ENCODE results near the gene FIBCD1.
"Not testable (repeated sequence)": the region's sequence is repeated elsewhere in the genome, so short reads cannot be mapped to it uniquely, and the experiment has no call there.

The FIBCD1 gene

DNA sequence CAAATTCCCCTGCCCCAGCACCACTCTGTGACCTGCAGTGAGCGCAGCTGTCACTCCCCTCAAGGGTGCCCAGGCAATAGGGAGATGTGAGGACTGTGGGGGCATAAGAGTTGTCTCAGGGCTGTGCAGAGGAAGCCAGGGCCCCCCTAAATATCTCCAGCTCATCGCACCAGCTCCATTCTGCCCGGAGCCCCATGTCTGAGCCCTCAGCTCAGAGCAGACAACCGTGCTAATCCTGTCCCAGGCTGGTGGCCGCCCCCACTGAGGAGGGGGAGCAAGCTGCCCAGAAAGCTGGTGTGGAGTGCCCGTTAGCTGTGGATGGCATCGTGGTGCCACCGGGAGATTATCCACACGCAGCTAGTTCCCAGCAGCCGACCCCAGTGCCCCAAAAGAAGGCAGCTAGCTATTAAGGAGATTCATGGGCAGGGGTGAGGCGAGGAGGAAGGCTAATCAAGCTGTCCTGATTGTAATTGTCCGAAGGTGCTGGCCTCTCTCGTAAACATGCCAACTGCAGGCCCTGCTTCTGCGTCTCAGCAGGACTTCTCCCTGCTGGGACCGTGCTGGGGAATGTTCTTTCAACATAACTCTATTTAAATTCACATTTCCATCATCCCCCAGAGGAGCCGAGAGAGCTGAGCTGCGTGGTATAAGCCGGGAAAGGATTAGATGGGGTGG is 17.0 kb upstream of the FIBCD1 start:
- no peak for DNase-seq (ENCODE audit: low read depth in 2 of 2, low spot score in 1 of 2)

DNA sequence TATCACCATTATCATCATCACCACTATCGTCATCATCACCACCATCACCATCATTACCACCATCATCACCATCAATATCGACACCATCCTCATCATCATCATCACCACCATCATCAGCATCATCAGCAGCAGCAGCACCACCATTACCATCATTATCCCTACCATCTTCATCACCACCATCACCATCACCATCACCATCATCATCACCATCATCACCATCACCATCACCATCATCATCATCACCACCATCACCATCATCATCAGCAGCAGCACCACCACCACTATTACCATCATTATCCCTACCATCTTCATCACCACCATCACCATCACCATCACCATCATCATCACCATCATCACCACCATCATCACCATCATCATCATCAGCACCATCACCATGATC is 15.9 kb upstream of the FIBCD1 start:
- not testable (repeated sequence) for DNase-seq (ENCODE audit: low read depth in 2 of 2, low spot score in 1 of 2)

DNA sequence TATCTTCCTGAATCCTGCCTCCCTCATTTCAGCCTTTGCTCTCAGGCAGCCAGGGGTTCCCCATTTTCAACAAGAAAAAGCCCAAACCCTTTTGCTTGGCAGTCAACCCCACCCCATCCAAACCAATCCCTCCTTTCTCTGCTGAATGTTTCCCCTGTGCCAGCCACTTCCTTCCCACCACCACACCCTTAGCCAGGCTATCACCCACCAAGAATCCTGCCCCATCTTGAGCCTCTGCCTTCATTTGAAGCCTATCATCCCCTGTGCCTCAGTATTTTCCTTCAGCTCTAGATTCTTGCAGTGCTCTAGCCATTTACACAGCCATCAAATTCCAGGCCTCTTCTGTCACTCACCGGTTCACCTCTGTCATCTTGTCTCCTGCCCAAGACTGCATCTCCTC is 15.3 kb upstream of the FIBCD1 start:
- no peak for DNase-seq (ENCODE audit: low read depth in 2 of 2, low spot score in 1 of 2)

DNA sequence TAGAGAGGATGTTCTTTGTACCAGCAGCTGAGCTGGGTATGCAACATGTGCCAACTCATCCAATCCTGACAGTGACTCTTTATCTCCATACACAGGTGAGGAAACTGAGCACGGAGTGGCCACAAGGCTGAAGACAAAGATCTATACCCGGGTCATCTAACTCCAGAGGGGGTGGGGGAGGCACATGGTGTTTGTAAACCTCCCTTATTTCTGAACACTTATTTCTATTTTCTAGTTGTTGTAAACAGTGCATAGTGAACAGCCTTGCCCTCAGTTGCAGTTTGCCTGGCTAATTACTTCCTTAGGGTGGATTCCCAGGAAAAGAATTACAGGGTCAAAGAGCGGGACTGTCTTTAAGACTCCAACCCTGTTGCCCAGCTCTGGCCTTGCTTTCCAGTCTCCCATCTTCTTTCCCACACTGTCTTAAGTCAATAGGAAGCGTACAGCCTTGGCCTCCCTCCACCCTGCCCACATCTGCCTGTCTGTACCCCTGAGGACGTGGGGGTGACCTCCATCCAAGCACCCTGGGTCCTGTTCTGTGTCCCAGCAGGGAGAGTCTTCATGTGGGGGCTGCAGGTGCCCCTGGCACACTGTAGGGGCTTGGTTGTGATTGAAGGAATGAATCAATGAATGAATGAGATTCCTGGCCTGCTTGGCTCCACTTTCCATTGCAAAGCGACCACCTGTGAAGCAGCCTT is 13.2 kb upstream of the FIBCD1 start:
- DNase-seq (ENCODE audit: low read depth in 2 of 2, low spot score in 1 of 2) = no peak

DNA sequence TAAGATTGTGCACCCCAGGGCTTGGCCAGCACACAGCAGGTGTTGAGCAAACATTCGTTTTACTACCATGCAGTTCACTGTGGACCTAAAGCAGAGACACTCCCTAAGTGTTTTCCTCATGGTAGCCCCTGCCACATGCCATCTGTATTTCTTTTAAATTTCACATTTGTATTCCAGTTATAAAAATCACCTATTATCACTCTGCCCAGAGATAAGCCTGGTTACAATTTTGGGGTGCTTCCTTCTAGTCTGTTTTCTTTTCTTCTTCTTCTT is 10.9 kb upstream of the FIBCD1 start:
- no peak for DNase-seq (ENCODE audit: low read depth in 2 of 2, low spot score in 1 of 2)

DNA sequence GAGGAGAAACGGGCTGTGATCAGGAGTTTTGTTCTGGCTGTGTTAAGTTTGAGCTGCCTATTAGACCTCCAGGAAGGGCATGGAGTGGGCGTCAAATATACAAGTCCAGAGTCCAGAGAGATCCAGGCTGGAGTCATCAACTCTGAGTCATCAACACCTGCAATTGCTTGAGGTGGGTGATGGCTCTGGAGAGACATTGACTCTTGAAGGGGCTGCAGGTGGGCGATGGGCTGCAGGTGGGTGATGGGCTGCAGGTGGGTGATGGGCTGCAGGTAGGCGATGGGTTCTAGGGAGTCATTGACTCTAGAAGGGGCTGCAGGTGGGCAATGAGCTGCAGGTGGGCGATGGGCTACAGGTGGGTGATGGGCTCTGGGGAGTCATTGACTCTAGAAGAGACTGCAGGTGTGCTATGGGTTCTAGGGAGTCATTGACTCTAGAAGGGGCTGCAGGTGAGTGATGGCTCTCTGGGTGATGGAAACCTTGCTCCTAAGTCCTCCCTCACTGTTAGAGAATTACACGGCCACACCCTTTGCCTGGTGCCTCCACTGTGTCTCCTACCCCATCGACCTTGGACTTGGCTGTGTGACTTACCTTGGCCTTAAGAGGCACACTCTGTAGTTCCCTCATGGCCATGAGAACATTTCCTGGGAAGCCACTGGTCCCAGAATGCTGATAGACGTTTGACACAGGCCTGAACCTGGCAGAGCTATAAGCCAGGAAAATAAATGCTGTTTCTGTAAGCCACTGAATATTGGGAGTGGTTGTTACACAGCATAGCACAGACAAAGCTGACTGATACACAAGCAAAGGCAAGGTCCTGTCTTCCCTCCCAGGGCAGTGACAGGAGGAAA is 10.4 kb upstream of the FIBCD1 start:
- no peak for DNase-seq (ENCODE audit: low read depth in 2 of 2, low spot score in 1 of 2)

DNA sequence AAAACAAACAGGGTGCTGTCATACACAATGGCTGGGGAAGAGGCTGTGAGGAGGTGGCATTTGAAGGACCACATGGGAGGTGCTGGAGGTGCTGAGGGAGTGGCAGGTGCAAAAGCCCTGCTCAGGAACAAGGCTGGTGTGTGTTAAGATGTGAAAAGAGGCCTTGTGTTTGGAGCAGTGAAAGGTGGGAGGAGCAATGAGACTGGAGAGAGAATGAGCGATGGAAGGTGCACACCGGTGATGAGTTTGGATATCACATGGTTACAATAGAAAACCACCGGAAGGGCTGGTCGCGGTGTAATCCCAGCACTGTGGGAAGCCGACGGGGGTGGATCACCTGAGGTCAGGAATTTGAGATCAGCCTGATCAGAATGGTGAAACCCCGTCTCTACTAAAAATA is 9.2 kb upstream of the FIBCD1 start:
- no peak for DNase-seq (ENCODE audit: low read depth in 2 of 2, low spot score in 1 of 2)

DNA sequence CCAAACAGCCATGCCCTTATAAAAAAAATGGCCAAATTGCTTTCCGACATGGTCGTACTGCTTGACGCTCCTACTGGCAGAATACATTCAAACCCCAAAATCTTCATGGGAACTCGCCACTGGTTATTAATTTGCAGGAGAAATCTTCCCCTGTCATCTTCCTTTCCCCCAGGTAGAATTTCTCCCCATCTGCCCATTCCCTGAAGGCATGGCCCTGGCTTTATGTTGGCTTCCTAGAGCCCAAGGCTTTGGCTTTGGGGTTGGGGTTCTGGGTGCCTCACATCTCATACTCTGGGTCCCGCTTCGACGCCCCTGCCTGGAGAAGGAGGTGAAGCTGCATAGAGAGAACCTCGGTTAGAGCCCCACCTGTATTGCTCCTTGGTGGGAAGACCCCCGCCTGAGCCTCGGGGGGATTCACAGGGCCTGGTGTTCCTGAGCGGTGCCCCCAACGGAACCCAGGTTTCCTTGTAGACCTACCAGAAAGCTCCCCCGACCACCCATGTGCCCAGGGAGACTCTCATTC is 8.6 kb upstream of the FIBCD1 start:
- DNase-seq (ENCODE audit: low read depth in 2 of 2, low spot score in 1 of 2) = no peak

DNA sequence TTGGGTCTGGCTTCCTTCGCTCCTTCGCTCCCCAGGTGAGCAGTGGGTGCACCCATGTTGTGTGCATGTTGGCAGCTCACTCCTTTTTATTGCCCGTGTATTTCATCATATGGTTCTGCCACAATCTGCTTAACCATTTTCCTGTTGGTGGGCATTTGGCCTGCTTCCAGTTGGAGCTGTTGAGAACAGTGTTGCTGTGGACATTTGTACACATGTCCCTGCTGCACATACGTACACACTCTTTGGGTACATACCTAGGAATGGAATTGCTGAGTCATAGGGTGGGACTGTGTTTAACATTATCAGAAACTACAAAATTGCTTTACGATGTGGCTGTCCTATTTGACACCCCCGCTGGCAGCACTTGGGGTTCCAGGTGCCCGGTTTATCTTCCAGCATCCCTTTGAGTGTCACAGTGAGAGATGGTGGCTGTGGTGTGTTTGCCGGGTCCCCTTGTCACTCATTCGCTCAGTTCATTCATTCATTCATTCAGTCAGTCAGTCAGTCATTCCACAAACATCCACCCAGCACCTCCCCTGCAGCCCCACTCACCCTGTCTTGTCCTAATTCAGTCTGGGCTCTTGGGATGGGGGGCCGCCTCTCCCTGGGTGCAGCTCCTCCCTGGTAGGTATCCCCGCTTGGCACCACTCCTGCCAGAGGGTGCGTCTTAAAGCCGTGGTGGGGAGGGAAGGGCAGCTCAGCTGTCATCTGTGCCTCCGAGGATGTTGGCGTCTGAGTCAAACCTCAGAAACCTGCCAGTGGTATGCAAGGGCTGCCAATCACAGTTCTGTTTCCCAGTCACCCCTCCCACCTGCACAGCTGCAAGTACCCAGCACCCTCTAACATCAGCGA is 7.9 kb upstream of the FIBCD1 start:
- no peak for DNase-seq (ENCODE audit: low read depth in 2 of 2, low spot score in 1 of 2)

DNA sequence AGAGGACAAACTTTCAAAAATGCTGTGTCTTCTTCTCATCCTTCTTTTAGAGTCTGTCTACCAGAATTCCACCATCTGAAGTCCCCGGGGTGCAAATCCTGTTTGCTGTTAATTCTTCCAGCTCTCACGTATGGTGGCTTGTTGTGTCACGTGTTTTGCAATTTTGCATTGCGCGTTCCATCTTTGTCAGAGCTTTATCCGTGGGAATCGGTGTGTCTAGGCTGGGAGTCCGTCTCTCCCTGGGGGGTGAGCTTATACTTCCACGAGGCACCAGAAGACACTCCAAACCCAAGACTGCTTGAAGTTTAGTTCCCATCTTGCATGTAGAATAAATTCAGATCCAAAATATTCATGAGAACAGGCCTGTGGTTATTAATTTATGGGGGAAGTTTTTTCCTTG is 6.1 kb upstream of the FIBCD1 start:
- no peak for DNase-seq (ENCODE audit: low read depth in 2 of 2, low spot score in 1 of 2)

DNA sequence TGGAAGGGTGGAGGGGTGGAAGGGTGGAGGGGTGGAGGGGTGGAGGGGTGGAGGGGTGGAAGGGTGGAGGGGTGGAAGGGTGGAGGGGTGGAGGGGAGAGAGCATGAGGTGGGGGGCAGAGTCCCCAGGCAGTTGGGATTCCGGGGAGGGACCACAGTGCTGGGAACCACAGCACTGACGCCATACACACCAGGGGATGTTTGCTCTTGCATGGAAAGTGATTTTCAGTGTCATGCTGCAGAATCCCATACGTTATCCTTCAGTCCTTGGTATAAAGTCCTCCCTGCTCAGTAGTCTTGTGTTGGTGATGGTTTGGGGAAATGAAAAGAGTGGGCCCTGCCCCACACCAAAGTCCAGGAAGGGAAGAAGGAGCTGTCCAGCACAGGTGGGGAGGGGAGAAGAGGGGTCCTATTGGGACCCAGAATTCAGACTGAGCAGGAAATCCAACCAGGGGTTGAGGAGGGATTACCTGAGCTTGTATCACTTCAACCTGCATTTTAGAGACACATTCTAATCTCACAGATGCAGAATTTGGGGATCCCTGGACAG is 5.5 kb upstream of the FIBCD1 start:
- no peak for DNase-seq (ENCODE audit: low read depth in 2 of 2, low spot score in 1 of 2)

DNA sequence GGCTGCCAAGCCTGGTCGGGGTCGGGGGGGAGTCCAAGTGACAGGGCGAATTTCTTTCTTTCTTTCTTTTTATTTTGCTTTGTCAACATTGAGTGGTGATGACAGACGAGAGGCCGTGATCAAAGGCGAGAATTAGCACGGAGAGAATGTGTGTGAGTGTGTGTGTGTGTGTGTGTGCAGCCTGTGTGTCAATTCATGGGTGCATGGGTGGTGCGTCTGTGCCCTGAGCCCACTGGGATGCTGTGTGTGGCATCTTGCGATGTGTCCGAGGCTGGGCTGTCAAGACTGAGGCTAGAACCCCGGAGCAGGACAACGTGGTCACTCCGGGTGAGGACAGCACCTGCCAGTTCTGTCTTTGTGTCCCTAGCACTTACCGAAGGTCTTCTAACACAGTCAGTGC is 4.7 kb upstream of the FIBCD1 start:
- no peak for DNase-seq (ENCODE audit: low read depth in 2 of 2, low spot score in 1 of 2)

DNA sequence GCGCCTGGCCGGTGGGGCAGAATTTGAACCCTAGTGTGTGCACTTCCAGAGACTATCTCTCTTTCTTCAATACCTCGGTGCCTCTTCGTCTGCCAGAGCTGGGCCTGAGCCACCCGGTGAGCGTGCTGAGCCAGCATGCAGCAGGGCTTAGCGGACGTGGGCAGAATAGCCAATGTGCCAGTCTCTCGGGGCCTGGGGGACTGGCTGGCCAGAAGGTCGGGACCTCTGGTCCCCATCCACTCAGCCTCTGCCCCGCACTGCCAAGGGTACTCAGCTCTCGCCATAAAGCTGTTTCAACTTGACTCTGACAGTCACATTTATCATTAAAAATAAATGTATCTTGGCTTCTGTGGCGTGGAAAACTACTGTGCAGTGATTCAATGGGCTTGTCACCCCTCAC is 4.2 kb upstream of the FIBCD1 start:
- no peak for DNase-seq (ENCODE audit: low read depth in 2 of 2, low spot score in 1 of 2)

DNA sequence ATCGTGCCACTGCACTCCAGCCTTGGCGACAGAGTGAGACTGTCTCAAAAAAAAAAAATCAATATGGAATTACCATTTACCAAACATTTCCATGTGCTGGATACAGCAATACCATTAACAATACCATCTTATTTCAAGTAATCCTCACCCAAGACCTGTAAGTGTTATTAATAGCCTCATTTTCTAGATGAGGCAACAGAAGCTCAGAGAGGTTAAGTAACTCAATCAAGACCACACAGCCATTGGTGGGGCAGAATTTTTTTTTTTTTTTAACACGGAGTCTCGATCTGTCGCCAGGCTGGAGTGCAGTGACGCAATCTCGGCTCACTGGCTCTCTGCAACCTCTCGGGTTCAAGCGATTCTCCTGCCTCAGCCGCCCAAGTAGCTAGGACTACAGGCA is 3.6 kb upstream of the FIBCD1 start:
- no peak for DNase-seq (ENCODE audit: low read depth in 2 of 2, low spot score in 1 of 2)

DNA sequence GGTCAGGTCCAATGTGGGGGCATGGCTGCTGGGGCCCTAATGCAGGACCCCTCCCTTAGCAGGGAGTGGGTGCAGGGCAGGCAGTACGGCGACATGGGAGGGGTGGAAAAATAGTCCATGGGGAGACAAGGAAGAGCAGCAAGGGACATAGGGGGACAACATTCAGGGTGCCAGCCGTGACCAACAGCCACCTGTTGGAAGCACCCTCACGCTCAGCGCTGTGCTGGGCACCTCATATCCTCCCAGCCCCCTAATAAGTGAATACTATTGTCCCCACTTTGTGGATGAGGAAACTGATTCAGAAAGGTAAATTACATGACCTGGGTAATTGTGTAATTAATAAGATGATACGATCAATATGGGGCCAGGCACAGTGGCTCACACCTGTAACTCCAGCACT is 3.0 kb upstream of the FIBCD1 start:
- no peak for DNase-seq (ENCODE audit: low read depth in 2 of 2, low spot score in 1 of 2)

DNA sequence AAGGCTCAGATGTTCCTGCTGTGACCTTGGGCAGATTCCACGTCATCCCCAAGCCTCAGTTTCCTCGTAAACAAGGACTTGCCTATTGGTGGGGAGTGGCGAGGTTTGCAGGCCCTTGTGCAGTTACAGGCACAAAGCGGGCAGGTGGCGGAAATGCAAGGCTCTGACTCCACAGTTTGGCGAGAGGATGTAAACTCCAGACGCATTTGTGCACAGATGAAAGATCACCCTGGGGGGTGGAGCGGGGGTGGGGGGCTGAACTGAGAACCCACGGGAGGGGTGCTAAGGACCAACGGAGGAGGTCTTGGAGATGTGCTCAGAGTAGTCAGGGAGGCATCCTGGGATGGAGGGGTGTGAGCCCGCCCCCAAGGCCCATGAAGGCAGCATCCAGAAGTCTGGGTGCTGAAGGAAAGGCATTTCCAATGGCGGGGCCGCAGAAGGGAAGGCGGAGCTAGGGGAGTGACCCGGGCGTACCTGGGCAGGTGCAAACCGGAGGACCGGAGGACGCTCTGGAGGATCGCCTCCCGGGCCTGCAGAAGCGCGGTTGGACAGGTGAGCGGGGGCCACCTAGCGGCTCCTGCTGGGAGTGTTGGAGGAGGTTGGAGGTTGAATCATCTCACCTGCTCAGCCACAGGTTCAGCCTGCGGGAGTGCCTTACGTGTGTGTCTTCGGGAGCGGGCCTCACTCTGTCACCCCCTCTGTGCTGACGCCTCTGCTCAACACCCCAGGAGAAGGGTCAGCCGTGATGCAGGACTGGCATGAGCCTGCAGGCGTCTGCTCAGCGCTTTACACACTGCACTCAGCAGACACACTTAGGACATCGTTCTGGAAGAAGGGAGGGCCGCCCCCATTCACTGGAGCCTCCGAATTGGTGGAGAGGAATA is 1.9 kb upstream of the FIBCD1 start:
- DNase-seq (ENCODE audit: low read depth in 2 of 2, low spot score in 1 of 2) = peak; percentile 35 to 52

DNA sequence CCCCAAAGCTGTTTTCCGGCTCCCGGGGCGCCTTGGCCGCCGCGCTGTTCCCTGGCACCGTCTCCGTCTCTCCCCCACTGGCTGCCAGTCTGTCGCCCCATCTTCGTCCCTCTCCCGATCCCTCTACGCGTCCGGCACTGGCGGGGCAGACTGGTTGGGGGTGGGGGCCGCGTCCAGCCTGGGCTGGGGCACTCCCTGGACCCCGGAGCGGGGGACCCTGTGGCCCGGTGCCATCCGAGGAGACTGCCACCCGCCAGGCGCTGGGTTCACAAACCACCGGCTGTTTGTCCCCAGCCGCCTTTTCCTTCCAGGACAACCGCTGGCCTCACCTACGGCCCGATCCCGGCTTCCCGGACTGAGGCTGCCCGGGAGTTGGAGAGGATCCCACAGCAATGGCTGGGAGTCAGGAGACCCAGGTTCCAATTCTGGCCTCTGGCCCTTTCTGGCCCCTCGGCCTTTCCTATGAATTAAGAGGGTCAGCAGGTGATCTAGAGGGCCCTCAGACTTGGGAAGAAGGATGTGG is 1.0 kb upstream of the FIBCD1 start:
- no peak for DNase-seq (ENCODE audit: low read depth in 2 of 2, low spot score in 1 of 2)

DNA sequence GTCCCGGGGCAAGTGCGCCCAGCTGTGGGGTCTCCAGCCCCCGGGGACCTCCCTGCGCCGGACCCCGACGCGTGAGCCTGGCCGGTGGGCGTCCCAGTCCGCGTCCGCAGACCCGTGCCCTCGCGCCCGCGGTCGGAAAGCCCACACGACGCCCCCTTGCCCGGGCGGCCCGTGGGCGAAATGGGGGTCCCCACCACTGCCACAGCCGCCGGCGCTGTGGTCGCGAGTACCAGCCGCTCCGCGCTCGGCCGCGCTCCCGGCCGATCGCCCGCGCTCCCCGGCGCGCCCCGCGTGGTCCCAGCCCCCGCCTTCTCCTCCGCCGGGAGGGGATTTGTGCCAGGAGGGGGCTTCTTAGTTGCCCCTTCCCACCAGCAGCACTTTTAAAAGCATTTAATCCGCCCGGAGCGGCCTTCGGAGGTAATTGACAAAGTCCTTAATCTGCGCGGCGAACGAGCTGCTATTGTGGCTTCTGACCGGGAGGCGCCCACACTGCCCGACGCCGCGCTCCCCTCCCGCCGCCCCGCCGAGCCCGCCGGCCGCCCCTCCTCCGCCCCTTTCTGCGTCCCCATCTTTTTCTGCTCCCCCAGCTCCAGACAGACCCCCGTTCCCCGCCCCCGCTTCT is 469 bp upstream of the FIBCD1 start:
- DNase-seq (ENCODE audit: low read depth in 2 of 2, low spot score in 1 of 2) = no peak

DNA sequence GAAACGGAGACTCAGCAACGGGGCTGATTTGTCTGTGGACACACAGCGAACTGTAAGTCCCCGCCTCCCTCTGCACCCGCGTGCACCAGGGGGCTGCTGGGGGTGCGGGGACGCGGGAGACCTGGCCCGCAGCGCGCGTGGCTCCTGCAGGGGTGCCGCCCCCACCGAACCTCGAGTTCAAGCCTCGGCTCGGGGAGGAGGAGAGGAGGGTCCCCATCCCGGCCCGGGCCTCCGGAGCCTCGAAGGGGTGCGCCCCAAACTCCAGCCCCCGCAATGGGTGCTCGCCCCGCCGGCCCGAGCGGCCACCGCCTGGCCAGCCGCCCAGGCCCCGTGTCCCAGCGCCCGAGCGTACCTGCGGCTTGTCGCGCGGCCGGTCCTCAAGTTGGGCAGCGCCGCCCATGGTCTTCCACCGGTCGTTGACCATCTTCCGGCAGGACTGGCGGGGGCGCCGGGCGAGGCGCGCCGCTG is 829 bp downstream of the FIBCD1 start:
- no peak for DNase-seq (ENCODE audit: low read depth in 2 of 2, low spot score in 1 of 2)
